CD4-positive, alpha-beta T cell treated with Interleukin-15 for 4 hours (primary cell): ENCODE results near the gene TP53I11.

Experiments
- DNase-seq: peaks from one replicate; pipeline ENCODE4 v3.0.0-alpha.2; 2020; ENCODE audit warnings: low spot score

Gene TP53I11

DNA sequence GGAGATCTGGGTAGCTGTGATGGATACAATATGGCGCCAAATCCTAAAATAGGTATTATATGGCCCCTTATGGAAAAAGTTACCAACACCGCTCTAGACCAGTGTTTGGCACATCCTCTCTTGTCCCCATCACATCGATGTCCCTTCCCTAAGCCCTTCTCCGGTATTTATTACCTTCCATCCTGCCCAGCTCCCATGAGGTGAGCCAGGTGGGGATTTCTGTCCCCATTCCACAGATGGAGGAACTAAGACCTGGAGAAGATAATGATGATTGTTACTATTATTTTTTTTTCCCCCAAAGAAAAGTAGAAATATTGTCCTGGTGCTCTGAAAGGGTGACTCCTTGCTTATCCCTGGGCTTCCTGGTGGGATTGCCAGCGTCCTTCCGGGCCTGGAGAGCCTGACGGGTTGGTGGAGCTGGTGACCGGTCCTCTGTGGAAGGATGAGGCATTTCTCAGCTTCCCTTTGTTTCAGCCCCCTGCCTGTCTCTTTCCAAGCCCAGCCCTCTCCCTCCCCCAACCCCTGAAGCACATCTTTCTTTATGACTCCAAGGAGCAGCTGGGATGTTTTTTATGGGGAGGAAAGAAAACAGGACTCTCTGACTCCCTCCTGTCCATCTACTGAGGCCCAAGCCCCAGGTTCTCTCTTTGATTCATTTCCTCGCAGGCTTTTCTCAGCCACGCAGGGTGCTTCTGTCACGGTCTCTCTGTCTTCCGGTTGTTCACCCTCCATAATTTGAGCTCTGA is 65.4 kb downstream of the TP53I11 start:
- DNase-seq, result no peak

DNA sequence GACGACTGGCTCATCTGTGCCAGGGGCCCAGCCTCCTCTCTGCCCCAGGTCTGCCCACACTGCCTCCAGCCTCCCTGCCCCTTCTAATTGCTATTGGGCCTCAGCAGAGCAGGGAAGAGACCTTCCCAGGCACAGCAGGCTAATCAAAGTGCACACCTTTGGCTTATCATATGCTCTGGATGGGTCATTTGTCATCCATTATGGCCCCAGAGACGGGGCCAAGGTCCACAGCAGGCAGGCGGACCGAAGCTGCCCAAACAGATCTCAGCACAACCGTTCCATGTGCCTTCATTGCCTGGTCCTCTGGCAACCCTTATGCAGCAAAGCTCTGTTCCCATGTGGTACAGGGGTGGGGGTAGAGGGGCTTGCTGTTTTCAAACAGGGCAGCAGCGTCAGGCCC is 66.6 kb downstream of the TP53I11 start:
- DNase-seq, result no peak

- DNase-seq, result no peak
Measured at GRCh38 chr11:44883277-44883676, 67.4 kb downstream of the TP53I11 start.
